ENCODE data around the gene MPPED1.

- TF ChIP-seq CTCF (IDR thresholded peaks at IDR 0.05): no peak
- no peak for TF ChIP-seq POLR2A (IDR thresholded peaks at IDR 0.05)
These were observed 128.0 kb downstream of the MPPED1 start for GRCh38 chr22:43539572-43540528.
